ENCODE measurements around the gene PRODH.

- no peak for TF ChIP-seq CTCF (IDR thresholded peaks at IDR 0.05; ENCODE audit: extremely low read depth in 1 of 2, insufficient read depth in 1 of 2, low read depth in 1 of 2, low read length in 2 of 2)
- TF ChIP-seq POLR2AphosphoS5 (IDR thresholded peaks at IDR 0.05; ENCODE audit: insufficient read depth, low read depth, low read length), result no peak
- no peak for TF ChIP-seq POLR2A (IDR thresholded peaks at IDR 0.05; ENCODE audit: low read depth, low read length)
- no peak for TF ChIP-seq EZH2 (IDR thresholded peaks at IDR 0.05; ENCODE audit: borderline replicate concordance, low read depth, low read length, severe bottlenecking)
Observed at GRCh38 chr22:18965526-18966421, 29.7 kb upstream of the PRODH start.

All from endothelial cell of umbilical vein (primary cell).